Ishikawa (cell line): ENCODE measurements around the gene NYAP1.

ENCODE experiments used
- CEBPB ChIP-seq: IDR thresholded peaks from 2 replicates; pipeline ENCODE4 v1.6.1; 2012
- EGR1 ChIP-seq: IDR thresholded peaks from 2 replicates; pipeline ENCODE4 v1.6.1; 2012
- EP300 ChIP-seq: IDR thresholded peaks from 2 replicates; pipeline ENCODE4 v1.6.1; 2012; ENCODE audit warnings: borderline replicate concordance
- FOXM1 ChIP-seq: IDR thresholded peaks from 2 replicates; pipeline ENCODE4 v1.6.1; 2012; ENCODE audit warnings: low read depth, borderline replicate concordance
- MAX ChIP-seq: IDR thresholded peaks from 2 replicates; pipeline ENCODE4 v1.6.1; 2012
- NFIC ChIP-seq: IDR thresholded peaks from 2 replicates; pipeline ENCODE4 v1.6.1; 2012
- RAD21 ChIP-seq: IDR thresholded peaks from 2 replicates; pipeline ENCODE4 v1.6.1; 2012; ENCODE audit warnings: low read depth
- REST ChIP-seq: IDR thresholded peaks from 2 replicates; pipeline ENCODE4 v1.6.1; 2012; ENCODE audit warnings: low read depth, mild to moderate bottlenecking
- TAF1 ChIP-seq: IDR thresholded peaks from 2 replicates; pipeline ENCODE4 v1.6.1; 2012; ENCODE audit warnings: low read depth, mild to moderate bottlenecking
- TCF12 ChIP-seq: IDR thresholded peaks from 2 replicates; pipeline ENCODE4 v1.6.1; 2012; ENCODE audit warnings: low read depth
- TEAD4 ChIP-seq: IDR thresholded peaks from 2 replicates; pipeline ENCODE4 v1.6.1; 2012
- USF1 ChIP-seq: IDR thresholded peaks from 2 replicates; pipeline ENCODE4 v1.6.1; 2012
- YY1 ChIP-seq: IDR thresholded peaks from 2 replicates; pipeline ENCODE4 v1.6.1; 2012; ENCODE audit warnings: low read depth
- ZBTB7A ChIP-seq: IDR thresholded peaks from 2 replicates; pipeline ENCODE4 v1.6.1; 2012; ENCODE audit warnings: low read depth

GRCh38 chr7:100483722-100484672, at the start of gene NYAP1:
- TF ChIP-seq CEBPB (no peak), EP300 (no peak), NFIC (no peak), TAF1 (no peak), RAD21 (no peak), MAX (no peak), FOXM1 (no peak), YY1 (no peak), ZBTB7A (no peak), REST (no peak), USF1 (no peak), TEAD4 (no peak), EGR1 (no peak), TCF12 (no peak)
